Measurements from ENCODE around the gene OR2A12. TPM values are rescaled to one million over a fixed set of nuclear protein-coding genes. Genes with fewer than 3 reads are reported as not detected.

The OR2A12 gene
- total RNA-seq, 1 donor = not detected

DNA sequence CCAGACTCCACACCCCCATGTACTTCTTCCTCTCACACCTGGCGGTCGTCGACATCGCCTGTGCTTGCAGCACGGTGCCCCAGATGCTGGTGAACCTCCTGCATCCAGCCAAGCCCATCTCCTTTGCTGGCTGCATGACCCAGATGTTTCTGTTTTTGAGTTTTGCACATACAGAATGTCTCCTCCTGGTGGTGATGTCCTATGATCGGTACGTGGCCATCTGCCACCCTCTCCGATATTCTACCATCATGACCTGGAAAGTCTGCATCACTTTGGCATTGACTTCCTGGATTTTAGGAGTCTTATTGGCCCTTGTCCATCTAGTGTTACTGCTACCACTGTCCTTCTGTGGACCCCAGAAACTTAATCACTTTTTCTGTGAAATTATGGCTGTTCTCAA is 11.7 kb upstream of the OR2A12 start:
- Histone ChIP-seq H3K4me2 (ENCODE audit: insufficient read depth, low read length) (no peak overlapping the region), H3K27me3 (ENCODE audit: insufficient read depth, low read length) (no peaks in the 10 kb centered on the region), H3K4me3 (ENCODE audit: insufficient read depth, low read length) (no peak overlapping the region), H3K36me3 (ENCODE audit: insufficient read depth, low read length) (no peaks in the 10 kb centered on the region), H4K20me1 (ENCODE audit: insufficient read depth, low read length) (no peaks in the 10 kb centered on the region), H3K4me1 (ENCODE audit: insufficient read depth, low read length) (no peaks in the 10 kb centered on the region), H3K9me3 (ENCODE audit: low read depth, low read length) (no peaks in the 10 kb centered on the region), H3K79me2 (ENCODE audit: insufficient read depth, low read length) (no peaks in the 10 kb centered on the region), H3K27ac (ENCODE audit: low read depth, low read length) (no peak overlapping the region), H2AFZ (ENCODE audit: low read length) (no peak overlapping the region)
- no peak for DNase-seq (ENCODE audit: insufficient read length, low spot score, missing footprints)
- TF ChIP-seq CTCF (IDR thresholded peaks at IDR 0.05; ENCODE audit: extremely low read depth, low read depth, low read length) = no peak

DNA sequence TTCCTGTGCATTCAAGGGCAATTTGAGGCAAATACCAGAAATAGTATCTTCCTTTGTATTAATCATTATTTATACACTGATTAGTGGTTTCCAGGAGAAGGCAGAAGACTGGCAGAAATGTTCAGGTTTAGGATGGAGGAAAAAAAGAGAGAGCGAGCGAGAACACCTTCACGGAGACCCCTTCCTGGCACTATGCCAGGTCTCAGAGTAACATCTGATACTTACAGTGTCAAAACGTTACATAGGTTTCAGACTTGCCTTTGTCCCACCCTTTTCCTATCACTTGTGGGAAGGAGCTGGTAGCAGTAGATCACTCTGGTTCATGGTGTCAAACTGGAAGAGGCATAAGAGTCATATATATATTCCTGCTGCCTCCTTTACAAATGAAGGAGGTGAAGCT is 652 bp downstream of the OR2A12 start:
- Histone ChIP-seq H3K9me3 (ENCODE audit: low read depth, low read length) (no peaks in the 10 kb centered on the region), H3K79me2 (ENCODE audit: insufficient read depth, low read length) (no peaks in the 10 kb centered on the region), H3K27me3 (ENCODE audit: insufficient read depth, low read length) (no peaks in the 10 kb centered on the region), H4K20me1 (ENCODE audit: insufficient read depth, low read length) (no peaks in the 10 kb centered on the region), H3K36me3 (ENCODE audit: insufficient read depth, low read length) (no peaks in the 10 kb centered on the region), H3K4me1 (ENCODE audit: insufficient read depth, low read length) (no peaks in the 10 kb centered on the region), H3K4me3 (ENCODE audit: insufficient read depth, low read length) (no peak overlapping the region), H2AFZ (ENCODE audit: low read length) (no peak overlapping the region), H3K27ac (ENCODE audit: low read depth, low read length) (no peak overlapping the region), H3K4me2 (ENCODE audit: insufficient read depth, low read length) (no peak overlapping the region)
- no peak for TF ChIP-seq CTCF (IDR thresholded peaks at IDR 0.05; ENCODE audit: extremely low read depth, low read depth, low read length)
- DNase-seq (ENCODE audit: insufficient read length, low spot score, missing footprints) = no peak

- Histone ChIP-seq H3K36me3 (ENCODE audit: insufficient read depth, low read length) (no peaks in the 10 kb centered on the region), H3K4me3 (ENCODE audit: insufficient read depth, low read length) (no peak overlapping the region), H3K9me3 (ENCODE audit: low read depth, low read length) (no peaks in the 10 kb centered on the region), H3K79me2 (ENCODE audit: insufficient read depth, low read length) (no peaks in the 10 kb centered on the region), H3K4me1 (ENCODE audit: insufficient read depth, low read length) (no peaks in the 10 kb centered on the region), H4K20me1 (ENCODE audit: insufficient read depth, low read length) (no peaks in the 10 kb centered on the region), H3K27me3 (ENCODE audit: insufficient read depth, low read length) (no peaks in the 10 kb centered on the region), H3K4me2 (ENCODE audit: insufficient read depth, low read length) (no peak overlapping the region), H2AFZ (ENCODE audit: low read length) (no peak overlapping the region), H3K27ac (ENCODE audit: low read depth, low read length) (no peak overlapping the region)
- no peak for DNase-seq (ENCODE audit: insufficient read length, low spot score, missing footprints)
- TF ChIP-seq CTCF (IDR thresholded peaks at IDR 0.05; ENCODE audit: extremely low read depth, low read depth, low read length) = no peak
Measured at GRCh38 chr7:144087230-144087629, 1.2 kb downstream of the OR2A12 start.

GRCh38 chr7:144090667-144091066 is 4.6 kb downstream of the OR2A12 start:
- Histone ChIP-seq H2AFZ (ENCODE audit: low read length) (no peak overlapping the region), H3K4me3 (ENCODE audit: insufficient read depth, low read length) (no peak overlapping the region), H3K27me3 (ENCODE audit: insufficient read depth, low read length) (no peaks in the 10 kb centered on the region), H3K4me2 (ENCODE audit: insufficient read depth, low read length) (no peak overlapping the region), H4K20me1 (ENCODE audit: insufficient read depth, low read length) (no peaks in the 10 kb centered on the region), H3K36me3 (ENCODE audit: insufficient read depth, low read length) (no peaks in the 10 kb centered on the region), H3K27ac (ENCODE audit: low read depth, low read length) (no peak overlapping the region), H3K79me2 (ENCODE audit: insufficient read depth, low read length) (no peaks in the 10 kb centered on the region), H3K4me1 (ENCODE audit: insufficient read depth, low read length) (no peaks in the 10 kb centered on the region), H3K9me3 (ENCODE audit: low read depth, low read length) (no peaks in the 10 kb centered on the region)
- DNase-seq (ENCODE audit: insufficient read length, low spot score, missing footprints) = no peak
- no peak for TF ChIP-seq CTCF (IDR thresholded peaks at IDR 0.05; ENCODE audit: extremely low read depth, low read depth, low read length)

Measured in osteoblast (primary cell).